PFSK-1 (cell line): ENCODE data around the gene LRRC63.

Source experiments
- FOXP2 ChIP-seq: optimal IDR thresholded peaks from 2 replicates; pipeline ENCODE3; 2011; ENCODE audit warnings: borderline replicate concordance, control low read depth, inconsistent platforms; ENCODE audit not compliant: insufficient read depth; ENCODE audit errors: extremely low read length, extremely low read depth
- POLR2AphosphoS5 ChIP-seq: IDR thresholded peaks from 2 replicates; pipeline ENCODE4 v1.6.1; 2012; ENCODE audit warnings: low read depth, mild to moderate bottlenecking, control low read depth, low read length, moderate library complexity
- TAF1 ChIP-seq: IDR thresholded peaks from 2 replicates; pipeline ENCODE4 v1.6.1; 2012; ENCODE audit warnings: low read length, control low read depth, borderline replicate concordance; ENCODE audit not compliant: insufficient read depth
- TF ChIP-seq, protein P1 (sequence below), 2 experiments: IDR thresholded peaks; 2 replicates each; pipeline versions ENCODE4 v1.6.1 to v1.8.0; 2011 to 2012; ENCODE audit warnings: low read depth in 2 of 2, low read length in 2 of 2, control low read depth in 1 of 2, inconsistent platforms in 1 of 2, mild to moderate bottlenecking in 1 of 2, moderate library complexity in 1 of 2; ENCODE audit not compliant: insufficient read depth in 1 of 2

DNA sequence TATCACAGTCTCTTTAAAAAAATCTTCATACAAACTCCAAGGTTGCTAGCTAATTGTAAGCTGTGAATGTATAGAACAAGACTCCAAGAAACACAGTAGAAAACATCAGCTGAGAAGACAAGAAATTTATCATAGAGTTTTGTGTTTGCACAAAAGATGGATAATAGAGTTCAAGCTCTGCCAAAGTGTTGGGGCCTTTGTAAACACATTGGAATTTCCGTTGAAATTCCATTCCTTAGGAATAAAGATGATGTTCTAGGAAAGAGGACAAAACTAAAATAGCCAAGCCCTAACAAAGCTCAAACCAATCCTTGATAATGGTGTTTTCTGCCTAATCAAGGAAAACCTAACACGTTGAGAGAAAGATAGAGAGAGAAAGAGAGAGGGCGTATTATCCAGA lies 20.6 kb downstream of the LRRC63 start:
- TF ChIP-seq, protein P1, sequence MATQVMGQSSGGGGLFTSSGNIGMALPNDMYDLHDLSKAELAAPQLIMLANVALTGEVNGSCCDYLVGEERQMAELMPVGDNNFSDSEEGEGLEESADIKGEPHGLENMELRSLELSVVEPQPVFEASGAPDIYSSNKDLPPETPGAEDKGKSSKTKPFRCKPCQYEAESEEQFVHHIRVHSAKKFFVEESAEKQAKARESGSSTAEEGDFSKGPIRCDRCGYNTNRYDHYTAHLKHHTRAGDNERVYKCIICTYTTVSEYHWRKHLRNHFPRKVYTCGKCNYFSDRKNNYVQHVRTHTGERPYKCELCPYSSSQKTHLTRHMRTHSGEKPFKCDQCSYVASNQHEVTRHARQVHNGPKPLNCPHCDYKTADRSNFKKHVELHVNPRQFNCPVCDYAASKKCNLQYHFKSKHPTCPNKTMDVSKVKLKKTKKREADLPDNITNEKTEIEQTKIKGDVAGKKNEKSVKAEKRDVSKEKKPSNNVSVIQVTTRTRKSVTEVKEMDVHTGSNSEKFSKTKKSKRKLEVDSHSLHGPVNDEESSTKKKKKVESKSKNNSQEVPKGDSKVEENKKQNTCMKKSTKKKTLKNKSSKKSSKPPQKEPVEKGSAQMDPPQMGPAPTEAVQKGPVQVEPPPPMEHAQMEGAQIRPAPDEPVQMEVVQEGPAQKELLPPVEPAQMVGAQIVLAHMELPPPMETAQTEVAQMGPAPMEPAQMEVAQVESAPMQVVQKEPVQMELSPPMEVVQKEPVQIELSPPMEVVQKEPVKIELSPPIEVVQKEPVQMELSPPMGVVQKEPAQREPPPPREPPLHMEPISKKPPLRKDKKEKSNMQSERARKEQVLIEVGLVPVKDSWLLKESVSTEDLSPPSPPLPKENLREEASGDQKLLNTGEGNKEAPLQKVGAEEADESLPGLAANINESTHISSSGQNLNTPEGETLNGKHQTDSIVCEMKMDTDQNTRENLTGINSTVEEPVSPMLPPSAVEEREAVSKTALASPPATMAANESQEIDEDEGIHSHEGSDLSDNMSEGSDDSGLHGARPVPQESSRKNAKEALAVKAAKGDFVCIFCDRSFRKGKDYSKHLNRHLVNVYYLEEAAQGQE (IDR thresholded peaks at IDR 0.05; ENCODE audit: insufficient read depth in 1 of 2, low read depth in 2 of 2, low read length in 2 of 2) = no peak
- TF ChIP-seq FOXP2 (no peak), TAF1 (no peak), POLR2AphosphoS5 (no peak)
